ENCODE measurements around the gene NEXN. TPM values are rescaled to one million over a fixed set of nuclear protein-coding genes. Genes with fewer than 3 reads are reported as not detected.

The NEXN gene
- total and polyA plus RNA-seq, 2 of the 8 experiments (the other 6 are each of a cell fraction or from before 2014, with no cell fraction given), result 0.20 to 2.9 TPM

DNA sequence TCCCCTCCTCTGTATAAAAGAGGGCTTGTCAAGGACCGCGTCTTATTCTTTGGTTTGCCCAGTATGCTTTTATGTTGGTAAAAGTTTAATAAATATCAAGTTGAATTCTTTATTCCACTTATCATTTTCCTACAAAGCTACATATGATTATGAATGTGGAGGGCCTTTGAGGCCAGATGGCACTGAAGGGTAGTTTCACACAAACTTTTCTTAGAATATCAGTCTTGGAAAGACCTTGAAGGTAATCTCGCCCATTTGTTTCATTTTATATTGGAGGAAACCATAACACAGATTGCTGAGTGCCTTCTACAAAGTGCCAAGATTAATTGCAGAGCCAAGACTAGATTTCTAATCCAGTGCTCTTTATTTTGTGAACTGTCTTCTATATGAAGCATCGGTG lies 96.2 kb downstream of the NEXN start (continued):
- no peak for TF ChIP-seq KDM1A (IDR thresholded peaks at IDR 0.05; ENCODE audit: borderline replicate concordance, low read length)
